ENCODE results near the gene RPL12. TPM values are rescaled to one million over a fixed set of nuclear protein-coding genes. Genes with fewer than 3 reads are reported as not detected.
A peak's percentile ranks its signal among the peaks of the same experiment; 100 is the strongest.

The RPL12 gene
- total and polyA plus RNA-seq, 9 of the 15 experiments (the other 6 are each of a cell fraction or from before 2014, with no cell fraction given), result 1,614 to 4,558 (median 2,531) TPM

DNA sequence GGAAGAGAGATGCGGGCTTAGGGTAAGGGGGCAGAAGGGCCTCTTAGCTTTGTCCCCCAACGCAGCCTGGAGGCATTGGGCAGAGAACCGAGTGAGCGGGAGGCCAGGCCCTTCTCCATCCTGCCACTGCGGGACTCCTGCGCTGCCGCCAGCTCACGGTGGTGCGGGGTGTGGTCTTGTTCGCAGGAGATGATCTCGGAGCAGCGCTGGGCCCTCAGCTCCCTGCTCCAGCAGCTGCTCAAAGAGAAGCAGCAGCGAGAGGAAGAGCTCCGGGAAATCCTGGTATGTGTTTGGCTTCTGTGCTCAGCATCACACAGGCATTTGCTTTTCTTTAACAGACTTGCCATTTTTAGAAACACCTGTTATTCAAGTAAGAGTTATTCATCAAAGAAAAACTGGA, 41.4 kb upstream of the RPL12 start (continued):
- TF ChIP-seq BDP1 (IDR thresholded peaks at IDR 0.05; ENCODE audit: insufficient read depth, insufficient read length) (no peak), BMI1 (IDR thresholded peaks at IDR 0.05; ENCODE audit: low read length) (no peak)

DNA sequence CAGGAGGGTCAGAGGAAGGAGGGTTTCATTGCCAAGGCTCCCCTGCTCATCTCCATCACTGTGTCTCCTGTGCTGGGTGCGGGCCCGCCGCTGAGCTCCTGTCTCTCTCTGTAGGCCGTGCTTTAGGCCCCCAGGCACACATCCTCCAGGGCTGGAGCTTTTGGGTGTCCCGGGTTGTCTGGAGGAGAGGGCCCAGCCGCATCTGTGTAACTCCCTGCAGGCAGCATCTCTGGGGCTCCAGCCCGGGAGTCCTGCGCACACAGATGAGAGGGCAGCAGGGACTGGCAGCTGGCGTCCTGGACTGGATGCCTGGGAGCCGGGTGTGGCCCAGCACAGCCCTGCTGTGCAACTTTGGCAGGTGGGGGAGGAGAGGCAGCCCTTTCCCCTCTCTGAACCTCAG, 40.3 kb upstream of the RPL12 start:
- 85% methylated on average over 6 of the region's 10 CpGs for WGBS (ENCODE audit: insufficient coverage, low coverage, missing lambda C conversion rate)
- Histone ChIP-seq H3K27ac (ENCODE audit: extremely low read depth, low read depth, low read length) (no peak overlapping the region), H2AFZ (ENCODE audit: low read depth, low read length) (no peak overlapping the region), H3K9ac (ENCODE audit: insufficient read depth in 1 of 2, low read depth in 2 of 2, low read length in 2 of 2) (peak overlapping the region in 1 of 2 experiments; percentile 68; a peak in 2 of 4 replicates), H3K79me2 (ENCODE audit: control insufficient read depth, insufficient read depth, low read length) (no peaks in the 10 kb centered on the region), H3K36me3 (ENCODE audit: control insufficient read depth, insufficient read depth, low read length) (peaks cover 24% of the 10 kb centered on the region; the same call in 1 of the 3 replicates), H3K9me3 (replicated peaks; ENCODE audit: control insufficient read depth, insufficient read depth, low read depth, low read length) (no peaks in the 10 kb centered on the region), H3K9me1 (ENCODE audit: control insufficient read depth, insufficient read depth, low read length) (no peaks in the 10 kb centered on the region), H3K4me2 (ENCODE audit: insufficient read depth, low read length) (no peak overlapping the region), H4K20me1 (replicated peaks; ENCODE audit: control insufficient read depth, insufficient read depth, low read length) (no peaks in the 10 kb centered on the region), H3K4me1 (replicated peaks in 1 of 2; ENCODE audit: control insufficient read depth in 2 of 2, insufficient read depth in 2 of 2, low read length in 2 of 2) (peaks cover 5 to 23% of the 10 kb centered on the region in 2 experiments; a peak in 4 of 5 replicates), H3K27me3 (ENCODE audit: control insufficient read depth in 2 of 2, insufficient read depth in 2 of 2, low read length in 2 of 2) (no peaks in the 10 kb centered on the region), H3K4me3 (no peak overlapping the region)
- BruUV-seq (replicated peaks), result no TSS peak
- POLR2A ChIA-PET, result interaction anchor here (0.6 kb wide), 1 partner anchor 51 kb away, joined by 3 read pairs; no protein-coding TSS in a partner anchor
- FAIRE-seq, result no peak
- in situ Hi-C loops (cut with MboI), result no loop called here
- DNase-seq (ENCODE audit: extremely low read depth in 1 of 4, low spot score in 3 of 4), result no peak
- ATAC-seq, result no peak
- CTCF ChIA-PET (ENCODE audit: low intra/inter-chr PET ratio), result interaction anchor here (0.5 kb wide), 1 partner anchor 113 kb away, joined by 3 read pairs; no protein-coding TSS in a partner anchor
- intact Hi-C loops (cut with micrococcal nuclease), result no loop called here
- TF ChIP-seq REST (IDR thresholded peaks at IDR 0.05; ENCODE audit: borderline replicate concordance), result no peak
- no peak for TF ChIP-seq REST (CRISPR knock-in tag; IDR thresholded peaks at IDR 0.05; ENCODE audit: low read depth)
- TF ChIP-seq, protein P1, sequence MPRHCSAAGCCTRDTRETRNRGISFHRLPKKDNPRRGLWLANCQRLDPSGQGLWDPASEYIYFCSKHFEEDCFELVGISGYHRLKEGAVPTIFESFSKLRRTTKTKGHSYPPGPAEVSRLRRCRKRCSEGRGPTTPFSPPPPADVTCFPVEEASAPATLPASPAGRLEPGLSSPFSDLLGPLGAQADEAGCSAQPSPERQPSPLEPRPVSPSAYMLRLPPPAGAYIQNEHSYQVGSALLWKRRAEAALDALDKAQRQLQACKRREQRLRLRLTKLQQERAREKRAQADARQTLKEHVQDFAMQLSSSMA (CRISPR knock-in tag; IDR thresholded peaks at IDR 0.05), result no peak
- TF ChIP-seq PRMT5 (CRISPR knock-in tag; IDR thresholded peaks at IDR 0.05), result no peak
- no peak for TF ChIP-seq DACH1 (IDR thresholded peaks at IDR 0.05; ENCODE audit: partially characterized antibody)
- TF ChIP-seq BCL6 (CRISPR knock-in tag; IDR thresholded peaks at IDR 0.05), result no peak
- TF ChIP-seq NR2C2 (CRISPR knock-in tag; IDR thresholded peaks at IDR 0.05), result no peak
- no peak for TF ChIP-seq NR2C2 (tag; IDR thresholded peaks at IDR 0.05)
- TF ChIP-seq ARID2 (IDR thresholded peaks at IDR 0.05), result no peak
- no peak for TF ChIP-seq STAT6 (CRISPR knock-in tag; IDR thresholded peaks at IDR 0.05)

Data from K562 (cell line).